Activated T-cell treated with anti-CD3 and anti-CD28 coated beads, Interleukin-2, amount 50 U/mL, for 4 hours (primary cell): ENCODE results near the gene ABCA2. TPM values are rescaled to one million over a fixed set of nuclear protein-coding genes. Genes with fewer than 3 reads are reported as not detected.

ENCODE experiments used
- ATAC-seq, 2 donors: fragments of 200-7000 bp; cut with Tn5 transposase; one replicate each; pipeline ENCODE4 v1.10.0; 2021
- DNase-seq: peaks from one replicate; pipeline ENCODE4 v3.0.0-alpha.2; 2020
- H3K27me3 Mint-ChIP-seq: one replicate; pipeline ENCODE4 v1.8.0; 2021; ENCODE audit warnings: low read depth, mixed read lengths
- H3K36me3 Mint-ChIP-seq: one replicate; pipeline ENCODE4 v1.8.0; 2022; ENCODE audit warnings: mixed read lengths; ENCODE audit not compliant: insufficient read depth
- H3K4me1 Mint-ChIP-seq: one replicate; pipeline ENCODE4 v1.8.0; 2021; ENCODE audit warnings: low read depth, mixed read lengths
- H3K4me3 Mint-ChIP-seq: one replicate; pipeline ENCODE4 v1.8.0; 2021; ENCODE audit warnings: mild to moderate bottlenecking, moderate library complexity, mixed read lengths
- H3K9me3 Mint-ChIP-seq: one replicate; pipeline ENCODE4 v1.8.0; 2021; ENCODE audit warnings: mixed read lengths
- total RNA-seq, 3 donors: library from RNA; stranded (reverse); gene quantifications; one replicate each; pipeline ENCODE4 v1.2.1, GENCODE V29; 2021

The ABCA2 gene
- total RNA-seq, 3 donors from 2014 or later: 9.1 to 15.3 (median 14.3) TPM

GRCh38 chr9:136983656-136984314 is 44.3 kb downstream of the ABCA2 start:
- Mint-ChIP-seq H3K9me3 (no peaks in the 10 kb centered on the region), H3K36me3 (no peaks in the 10 kb centered on the region), H3K4me3 (no peak overlapping the region), H3K27me3 (peaks cover 20% of the 10 kb centered on the region), H3K4me1 (peaks cover 4% of the 10 kb centered on the region)
- DNase-seq (no peak), ATAC-seq (no peak)

- no peak overlapping the region for H3K4me3 Mint-ChIP-seq
- ATAC-seq (no peak), DNase-seq (no peak)
- peaks cover 4% of the 10 kb centered on the region for H3K4me1 Mint-ChIP-seq
- H3K27me3 Mint-ChIP-seq: peaks cover 20% of the 10 kb centered on the region
- H3K36me3 Mint-ChIP-seq: no peaks in the 10 kb centered on the region
- no peaks in the 10 kb centered on the region for H3K9me3 Mint-ChIP-seq
These were observed 44.9 kb downstream of the ABCA2 start for GRCh38 chr9:136983167-136983566.

GRCh38 chr9:136982232-136983051 is 45.6 kb downstream of the ABCA2 start, which contains the start of gene LCNL1:
Gene LCNL1 (plus strand): TSS chr9:136982993. CDS start chr9:136983587, 594 bp downstream.
- DNase-seq (no peak), ATAC-seq (no peak)
- Mint-ChIP-seq H3K9me3 (no peaks in the 10 kb centered on the region), H3K27me3 (peaks cover 20% of the 10 kb centered on the region), H3K36me3 (no peaks in the 10 kb centered on the region), H3K4me3 (no peak within 1 kb of the TSS), H3K4me1 (peaks cover 4% of the 10 kb centered on the region)

- no peaks in the 10 kb centered on the region for H3K36me3 Mint-ChIP-seq
- no peak overlapping the region for H3K4me3 Mint-ChIP-seq
- DNase-seq: no peak
- peaks cover 19% of the 10 kb centered on the region for H3K27me3 Mint-ChIP-seq
- peaks cover 5% of the 10 kb centered on the region for H3K4me1 Mint-ChIP-seq
- ATAC-seq: no peak
- H3K9me3 Mint-ChIP-seq: no peaks in the 10 kb centered on the region
These were observed 46.3 kb downstream of the ABCA2 start for GRCh38 chr9:136981588-136982231.

GRCh38 chr9:136980669-136981478 is 47.2 kb downstream of the ABCA2 start:
- no peak overlapping the region for H3K4me3 Mint-ChIP-seq
- H3K9me3 Mint-ChIP-seq: no peaks in the 10 kb centered on the region
- DNase-seq (no peak), ATAC-seq (no peak)
- H3K36me3 Mint-ChIP-seq: no peaks in the 10 kb centered on the region
- peaks cover 12% of the 10 kb centered on the region for H3K4me1 Mint-ChIP-seq
- H3K27me3 Mint-ChIP-seq: peaks cover 13% of the 10 kb centered on the region

- DNase-seq: no peak
- Mint-ChIP-seq H3K27me3 (peaks cover 13% of the 10 kb centered on the region), H3K4me3 (no peak overlapping the region), H3K36me3 (no peaks in the 10 kb centered on the region), H3K4me1 (peaks cover 20% of the 10 kb centered on the region), H3K9me3 (no peaks in the 10 kb centered on the region)
- ATAC-seq: no peak
These were observed 48.1 kb downstream of the ABCA2 start for GRCh38 chr9:136979769-136980587.

GRCh38 chr9:136978865-136979544 is 49.0 kb downstream of the ABCA2 start:
- Mint-ChIP-seq H3K4me1 (peaks cover 27% of the 10 kb centered on the region), H3K9me3 (no peaks in the 10 kb centered on the region), H3K4me3 (no peak overlapping the region), H3K27me3 (peaks cover 12% of the 10 kb centered on the region), H3K36me3 (no peaks in the 10 kb centered on the region)
- ATAC-seq (peak in 1 of 2 donors; percentile 6), DNase-seq (no peak)

GRCh38 chr9:136978073-136978864 is 49.8 kb downstream of the ABCA2 start:
- Mint-ChIP-seq H3K9me3 (no peaks in the 10 kb centered on the region), H3K4me3 (no peak overlapping the region), H3K27me3 (peaks cover 6% of the 10 kb centered on the region), H3K4me1 (peaks cover 24% of the 10 kb centered on the region), H3K36me3 (no peaks in the 10 kb centered on the region)
- ATAC-seq: peak; percentile 46 to 48
- peak; percentile 57 for DNase-seq

GRCh38 chr9:136977649-136978072 is 50.4 kb downstream of the ABCA2 start:
- Mint-ChIP-seq H3K36me3 (no peaks in the 10 kb centered on the region), H3K27me3 (peaks cover under 1% of the 10 kb centered on the region), H3K4me3 (no peak overlapping the region), H3K4me1 (peaks cover 24% of the 10 kb centered on the region), H3K9me3 (no peaks in the 10 kb centered on the region)
- DNase-seq (no peak), ATAC-seq (no peak)

- ATAC-seq: no peak
- H3K9me3 Mint-ChIP-seq: no peaks in the 10 kb centered on the region
- no peaks in the 10 kb centered on the region for H3K36me3 Mint-ChIP-seq
- DNase-seq: no peak
- H3K27me3 Mint-ChIP-seq: no peaks in the 10 kb centered on the region
- H3K4me3 Mint-ChIP-seq: peak within 1 kb of the TSS; percentile 26
- peaks cover 24% of the 10 kb centered on the region for H3K4me1 Mint-ChIP-seq
These were observed 50.8 kb downstream of the ABCA2 start, which contains the start of gene PTGDS for GRCh38 chr9:136977223-136977622. Gene PTGDS (plus strand): TSS chr9:136977504. CDS start chr9:136977579, 75 bp downstream.

GRCh38 chr9:136975644-136976043 is 52.4 kb downstream of the ABCA2 start:
- Mint-ChIP-seq H3K27me3 (no peaks in the 10 kb centered on the region), H3K36me3 (no peaks in the 10 kb centered on the region), H3K9me3 (no peaks in the 10 kb centered on the region), H3K4me3 (peak overlapping the region; percentile 55), H3K4me1 (peaks cover 24% of the 10 kb centered on the region)
- DNase-seq (no peak), ATAC-seq (peak in 1 of 2 donors; percentile 24)

- no peaks in the 10 kb centered on the region for H3K27me3 Mint-ChIP-seq
- DNase-seq (no peak), ATAC-seq (no peak)
- H3K4me1 Mint-ChIP-seq: peaks cover 24% of the 10 kb centered on the region
- no peaks in the 10 kb centered on the region for H3K9me3 Mint-ChIP-seq
- H3K4me3 Mint-ChIP-seq: peak overlapping the region; percentile 55
- no peaks in the 10 kb centered on the region for H3K36me3 Mint-ChIP-seq
These were observed 53.1 kb downstream of the ABCA2 start for GRCh38 chr9:136974817-136975535.
